A673 (cell line): Measurements from ENCODE around the gene QRFP.

ENCODE experiments used
- EZH2 ChIP-seq: fragments of 200-600 bp; sonication (generic); IDR thresholded peaks from 2 replicates; pipeline ENCODE4 v1.6.1; 2017; ENCODE audit warnings: borderline replicate concordance, low read depth, mild to moderate bottlenecking, mixed read lengths, antibody characterized with exemption, low read length; ENCODE audit not compliant: poor library complexity, severe bottlenecking
- TF ChIP-seq, protein P1 (sequence below): fragments of 300-800, 200-600 bp; sonication (generic); conservative IDR thresholded peaks from 2 replicates; pipeline ENCODE4 v1.5.1; 2017; ENCODE audit warnings: low read depth, mild to moderate bottlenecking, antibody characterized with exemption, low read length, moderate library complexity, mixed read lengths

DNA sequence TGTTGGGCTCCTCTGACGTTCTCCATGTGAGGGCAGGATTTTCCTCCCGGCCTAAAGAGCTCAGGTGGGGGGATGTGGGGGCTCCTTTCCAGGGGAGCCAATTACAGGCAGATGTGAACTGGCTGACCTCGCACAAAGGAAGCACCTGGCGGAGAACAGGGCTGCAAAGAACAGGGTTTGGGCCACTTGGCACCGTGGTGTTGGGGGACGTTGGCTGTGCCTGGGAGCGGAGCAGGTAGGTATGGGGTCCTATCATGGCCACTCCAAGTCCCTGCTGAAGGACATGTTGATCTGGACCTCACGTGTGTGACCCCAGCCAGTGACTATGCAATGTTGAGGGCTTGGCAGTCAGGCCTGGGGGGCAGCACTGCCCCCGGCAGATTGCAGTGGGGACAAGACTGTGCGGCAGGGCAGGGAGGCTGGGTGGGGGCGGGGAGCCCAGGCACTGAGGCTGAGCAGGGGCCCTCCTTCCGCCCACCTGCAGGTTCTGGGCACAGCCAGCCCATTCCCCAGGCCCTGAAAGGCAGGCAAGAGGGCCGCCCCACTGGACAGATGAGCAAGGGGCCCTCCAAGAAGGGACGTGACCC lies 23.0 kb upstream of the QRFP start:
- TF ChIP-seq, protein P1, sequence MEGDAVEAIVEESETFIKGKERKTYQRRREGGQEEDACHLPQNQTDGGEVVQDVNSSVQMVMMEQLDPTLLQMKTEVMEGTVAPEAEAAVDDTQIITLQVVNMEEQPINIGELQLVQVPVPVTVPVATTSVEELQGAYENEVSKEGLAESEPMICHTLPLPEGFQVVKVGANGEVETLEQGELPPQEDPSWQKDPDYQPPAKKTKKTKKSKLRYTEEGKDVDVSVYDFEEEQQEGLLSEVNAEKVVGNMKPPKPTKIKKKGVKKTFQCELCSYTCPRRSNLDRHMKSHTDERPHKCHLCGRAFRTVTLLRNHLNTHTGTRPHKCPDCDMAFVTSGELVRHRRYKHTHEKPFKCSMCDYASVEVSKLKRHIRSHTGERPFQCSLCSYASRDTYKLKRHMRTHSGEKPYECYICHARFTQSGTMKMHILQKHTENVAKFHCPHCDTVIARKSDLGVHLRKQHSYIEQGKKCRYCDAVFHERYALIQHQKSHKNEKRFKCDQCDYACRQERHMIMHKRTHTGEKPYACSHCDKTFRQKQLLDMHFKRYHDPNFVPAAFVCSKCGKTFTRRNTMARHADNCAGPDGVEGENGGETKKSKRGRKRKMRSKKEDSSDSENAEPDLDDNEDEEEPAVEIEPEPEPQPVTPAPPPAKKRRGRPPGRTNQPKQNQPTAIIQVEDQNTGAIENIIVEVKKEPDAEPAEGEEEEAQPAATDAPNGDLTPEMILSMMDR = no peak
- TF ChIP-seq EZH2 = no peak
